Endothelial cell (in vitro differentiated cells): Measurements from ENCODE around the gene KLC3. TPM values are rescaled to one million over a fixed set of nuclear protein-coding genes. Genes with fewer than 3 reads are reported as not detected.

Source experiments
- DNase-seq: peaks from one replicate; pipeline ENCODE4 v3.0.0; 2021; ENCODE audit warnings: low spot score
- H3K27ac Mint-ChIP-seq: one replicate; pipeline ENCODE4 v1.8.0; 2021; ENCODE audit warnings: mixed read lengths, inconsistent platforms; ENCODE audit not compliant: unreplicated experiment
- H3K27me3 Mint-ChIP-seq: one replicate; pipeline ENCODE4 v1.8.0; 2021; ENCODE audit warnings: mild to moderate bottlenecking, moderate library complexity, mixed read lengths, inconsistent platforms; ENCODE audit not compliant: unreplicated experiment
- H3K36me3 Mint-ChIP-seq: one replicate; pipeline ENCODE4 v1.8.0; 2021; ENCODE audit warnings: mild to moderate bottlenecking, low read depth, mixed read lengths, inconsistent platforms; ENCODE audit not compliant: unreplicated experiment
- H3K4me1 Mint-ChIP-seq: one replicate; pipeline ENCODE4 v1.8.0; 2021; ENCODE audit warnings: mild to moderate bottlenecking, mixed read lengths, inconsistent platforms; ENCODE audit not compliant: unreplicated experiment
- H3K4me3 Mint-ChIP-seq: one replicate; pipeline ENCODE4 v1.8.0; 2021; ENCODE audit warnings: mild to moderate bottlenecking, mixed read lengths, inconsistent platforms; ENCODE audit not compliant: unreplicated experiment
- H3K9me3 Mint-ChIP-seq: one replicate; pipeline ENCODE4 v1.8.0; 2021; ENCODE audit warnings: mixed read lengths, inconsistent platforms; ENCODE audit not compliant: unreplicated experiment
- total RNA-seq: library from RNA; stranded (reverse); fragmentation: NEBNext Ultra II Directional; extraction: Animal tissue kit (Norgen Biotek cat#: 25700); gene quantifications from one replicate; pipeline ENCODE4 v1.2.1, GENCODE V29; 2021; ENCODE audit not compliant: unreplicated experiment
- TF ChIP-seq, protein P1 (sequence below): fragments of 200-600 bp; sonication (generic); IDR thresholded peaks from one replicate; pipeline ENCODE4 v1.5.0; 2021; ENCODE audit warnings: antibody characterized with exemption; ENCODE audit not compliant: unreplicated experiment

KLC3 gene
- total RNA-seq, 1 donor from 2014 or later, result 0.44 TPM

DNA sequence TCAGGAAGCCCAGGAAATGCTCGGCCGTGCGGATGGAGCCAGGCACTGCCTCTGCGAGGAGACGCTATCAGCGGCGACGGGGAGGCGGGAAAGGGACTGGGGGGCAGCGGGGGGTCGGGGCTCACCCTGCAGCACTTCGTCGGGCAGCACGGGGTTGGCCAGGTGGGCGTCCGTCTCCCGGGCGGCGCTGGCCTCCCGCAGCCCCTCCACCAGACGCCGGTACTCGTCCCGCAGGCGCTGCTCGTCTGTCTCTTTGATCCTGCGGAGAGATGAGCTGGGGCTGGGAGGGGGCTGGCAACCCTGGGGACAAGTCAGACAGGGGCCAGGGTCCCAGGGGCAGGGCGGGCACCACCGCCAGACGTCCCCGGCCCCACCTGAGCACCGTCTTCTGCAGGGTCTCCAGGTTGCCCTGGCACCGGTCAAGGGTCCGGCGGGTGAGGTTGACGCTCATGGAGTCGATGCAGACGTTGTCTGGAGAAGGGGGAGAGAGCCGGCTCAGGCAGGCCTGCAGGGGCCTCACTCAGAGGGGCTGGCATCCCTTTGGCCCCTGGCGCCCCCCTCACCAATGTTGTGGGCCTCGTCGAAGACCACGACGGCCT lies 23.4 kb downstream of the KLC3 start:
- TF ChIP-seq, protein P1, sequence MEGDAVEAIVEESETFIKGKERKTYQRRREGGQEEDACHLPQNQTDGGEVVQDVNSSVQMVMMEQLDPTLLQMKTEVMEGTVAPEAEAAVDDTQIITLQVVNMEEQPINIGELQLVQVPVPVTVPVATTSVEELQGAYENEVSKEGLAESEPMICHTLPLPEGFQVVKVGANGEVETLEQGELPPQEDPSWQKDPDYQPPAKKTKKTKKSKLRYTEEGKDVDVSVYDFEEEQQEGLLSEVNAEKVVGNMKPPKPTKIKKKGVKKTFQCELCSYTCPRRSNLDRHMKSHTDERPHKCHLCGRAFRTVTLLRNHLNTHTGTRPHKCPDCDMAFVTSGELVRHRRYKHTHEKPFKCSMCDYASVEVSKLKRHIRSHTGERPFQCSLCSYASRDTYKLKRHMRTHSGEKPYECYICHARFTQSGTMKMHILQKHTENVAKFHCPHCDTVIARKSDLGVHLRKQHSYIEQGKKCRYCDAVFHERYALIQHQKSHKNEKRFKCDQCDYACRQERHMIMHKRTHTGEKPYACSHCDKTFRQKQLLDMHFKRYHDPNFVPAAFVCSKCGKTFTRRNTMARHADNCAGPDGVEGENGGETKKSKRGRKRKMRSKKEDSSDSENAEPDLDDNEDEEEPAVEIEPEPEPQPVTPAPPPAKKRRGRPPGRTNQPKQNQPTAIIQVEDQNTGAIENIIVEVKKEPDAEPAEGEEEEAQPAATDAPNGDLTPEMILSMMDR, result no peak
- Mint-ChIP-seq H3K36me3 (peaks cover 17% of the 10 kb centered on the region), H3K4me1 (peaks cover 3% of the 10 kb centered on the region), H3K27me3 (peaks cover 4% of the 10 kb centered on the region), H3K27ac (no peak overlapping the region), H3K9me3 (no peaks in the 10 kb centered on the region), H3K4me3 (no peak overlapping the region)
- no peak for DNase-seq

DNA sequence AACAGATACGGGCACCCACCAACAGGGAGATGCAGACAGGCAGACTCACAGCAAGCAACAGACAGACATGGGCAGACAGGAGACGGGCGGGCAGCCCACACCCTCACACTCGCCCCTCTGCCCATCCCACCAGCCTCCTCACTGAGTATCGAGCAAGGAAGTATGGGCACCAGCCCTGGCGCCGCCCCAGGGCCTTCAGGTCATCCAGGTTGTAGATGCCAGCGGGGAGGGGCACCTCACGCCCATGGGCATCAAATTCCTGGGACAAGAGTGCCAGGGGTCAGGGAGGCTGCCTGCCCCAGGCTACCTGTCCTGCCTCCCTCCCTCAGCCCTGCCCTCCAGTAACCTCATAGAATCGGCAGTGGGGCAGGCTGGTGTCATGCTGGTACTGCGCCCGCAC lies 24.1 kb downstream of the KLC3 start:
- Mint-ChIP-seq H3K4me1 (peaks cover 3% of the 10 kb centered on the region), H3K27me3 (peaks cover 2% of the 10 kb centered on the region), H3K27ac (no peak overlapping the region), H3K36me3 (peaks cover 14% of the 10 kb centered on the region), H3K9me3 (no peaks in the 10 kb centered on the region), H3K4me3 (no peak overlapping the region)
- DNase-seq, result no peak
- TF ChIP-seq, protein P1, result no peak

DNA sequence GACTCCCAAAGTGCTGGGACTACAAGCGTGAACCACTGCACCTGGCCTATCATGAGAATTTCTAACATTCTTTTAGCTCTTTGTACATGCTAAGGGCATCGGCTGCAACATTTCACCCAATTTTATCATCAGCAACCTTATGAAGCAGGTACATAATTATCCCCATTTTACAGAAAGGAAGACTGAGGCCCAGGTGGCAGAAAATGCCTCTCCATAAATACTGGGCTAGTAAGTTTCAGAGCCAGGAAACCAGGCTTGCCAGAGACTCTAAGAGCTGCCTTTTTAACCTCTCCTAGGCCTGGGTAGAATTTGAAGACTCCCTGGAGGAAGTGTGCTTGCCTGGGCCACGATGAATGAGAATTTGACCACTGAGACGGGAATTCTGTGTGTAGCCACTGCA lies 27.6 kb downstream of the KLC3 start:
- no peak overlapping the region for H3K27ac Mint-ChIP-seq
- no peaks in the 10 kb centered on the region for H3K36me3 Mint-ChIP-seq

DNA sequence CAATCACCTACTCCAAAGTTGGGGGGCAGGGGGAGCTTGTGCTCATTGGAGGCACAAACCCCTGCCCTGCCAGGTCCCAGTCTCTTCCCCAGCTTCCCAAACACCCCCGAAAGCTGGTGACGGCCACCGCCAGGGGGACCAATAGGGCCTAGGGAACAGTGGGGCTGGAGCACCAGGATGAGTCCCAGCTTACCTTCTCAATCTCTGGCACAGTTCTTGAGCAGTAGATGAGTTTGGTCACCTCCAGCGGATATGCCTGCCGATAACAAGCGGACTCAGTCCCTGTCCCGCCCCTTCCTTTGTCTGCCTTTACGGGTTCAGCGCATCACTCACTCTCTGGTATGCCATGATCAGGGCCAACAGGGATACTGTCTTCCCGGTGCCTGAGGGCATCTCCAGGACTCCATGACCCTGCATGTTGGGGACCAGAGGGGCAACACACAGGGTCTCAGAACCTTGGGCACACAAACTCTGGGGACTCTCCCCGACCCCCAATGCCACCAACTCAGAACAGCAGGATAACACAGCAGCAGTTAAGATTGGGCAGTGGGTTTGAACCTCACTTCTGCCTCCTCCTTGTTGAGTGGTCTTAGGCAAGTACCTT lies 28.3 kb downstream of the KLC3 start:
- Mint-ChIP-seq H3K27ac (no peak overlapping the region), H3K27me3 (peaks cover 3% of the 10 kb centered on the region), H3K4me1 (no peaks in the 10 kb centered on the region), H3K9me3 (no peaks in the 10 kb centered on the region), H3K4me3 (peak overlapping the region; percentile 34), H3K36me3 (no peaks in the 10 kb centered on the region)
- TF ChIP-seq, protein P1, result no peak
- DNase-seq, result no peak

More for the DNA sequence above, 27.6 kb downstream of the KLC3 start:
- H3K4me3 Mint-ChIP-seq, result peak overlapping the region; percentile 15
- H3K4me1 Mint-ChIP-seq, result no peaks in the 10 kb centered on the region
- H3K9me3 Mint-ChIP-seq, result no peaks in the 10 kb centered on the region
- peaks cover 3% of the 10 kb centered on the region for H3K27me3 Mint-ChIP-seq
- TF ChIP-seq, protein P1, result no peak
- DNase-seq, result no peak
